B cell (primary cell): Measurements from ENCODE around the gene CNOT8. TPM values are rescaled to one million over a fixed set of nuclear protein-coding genes. Genes with fewer than 3 reads are reported as not detected.

Source experiments
- ATAC-seq: fragments of 200-7000 bp; cut with Tn5 transposase; one replicate; pipeline ENCODE4 v1.10.0; 2021; ENCODE audit warnings: low read depth, mild to moderate bottlenecking, moderate number of reproducible peaks, moderate library complexity
- CTCF ChIA-PET: fragments of 350-600 bp; sonication (Branson Sonifier 250); formaldehyde crosslinking; loops from one replicate; lab custom pipeline; 2021; ENCODE audit warnings: antibody characterized with exemption, inconsistent platforms; lab: Charles Lee
- POLR2A ChIA-PET: fragments of 350-600 bp; sonication (Branson Sonifier 250); formaldehyde crosslinking; loops from one replicate; lab custom pipeline; 2021; ENCODE audit warnings: antibody characterized with exemption; lab: Charles Lee
- DNase-seq: peaks from one replicate; pipeline ENCODE4 v3.0.0; 2013
- H2AFZ ChIP-seq: 2 replicates; pipeline ENCODE4 v1.6.1; 2012; ENCODE audit warnings: mild to moderate bottlenecking, low read depth, low read length; ENCODE audit not compliant: insufficient read depth, poor library complexity, severe bottlenecking
- H3K27ac ChIP-seq, 2 donors: 1 replicate in 1 of 2; 2 replicates in 1 of 2; pipeline ENCODE4 v1.5.1; 2012 to 2013; ENCODE audit warnings: low read length in 2 of 2, mild to moderate bottlenecking in 2 of 2, moderate library complexity in 1 of 2
- H3K27me3 ChIP-seq, 4 experiments: fragments of 200-600 bp in 1 of 4; sonication (generic) in 1 of 4; replicated peaks in 1 of 4; 1 replicate in 2 of 4; 2 replicates in 2 of 4; pipeline versions ENCODE4 v1.6.1 to v1.7.0; 2013 to 2016; ENCODE audit warnings: low read length in 3 of 4, mild to moderate bottlenecking in 2 of 4, mixed read lengths in 1 of 4, moderate library complexity in 1 of 4; ENCODE audit not compliant: insufficient read depth in 4 of 4, control insufficient read depth in 3 of 4; ENCODE audit errors: control extremely low read depth in 1 of 4
- H3K36me3 ChIP-seq, 2 experiments: replicated peaks in 1 of 2; 1 replicate in 1 of 2; 2 replicates in 1 of 2; pipeline versions ENCODE4 v1.6.1 to v1.7.1; 2013; ENCODE audit warnings: low read length in 1 of 2; ENCODE audit not compliant: insufficient read depth in 2 of 2, control insufficient read depth in 1 of 2; ENCODE audit errors: control extremely low read depth in 1 of 2, extremely low read depth in 1 of 2
- H3K4me1 ChIP-seq, 2 donors: fragments of 200-600 bp in 1 of 2; sonication (generic) in 1 of 2; 1 replicate in 1 of 2; 2 replicates in 1 of 2; pipeline versions ENCODE4 v1.5.1 to v1.6.1; 2013 to 2017; ENCODE audit warnings: low read length in 2 of 2; ENCODE audit not compliant: control insufficient read depth in 2 of 2, insufficient read depth in 2 of 2
- H3K4me2 ChIP-seq: replicated peaks from 2 replicates; pipeline ENCODE3; 2012; ENCODE audit warnings: mild to moderate bottlenecking, low read depth, low read length; ENCODE audit not compliant: poor library complexity, severe bottlenecking
- H3K4me3 ChIP-seq, 5 experiments: fragments of 200-600 bp in 1 of 5; sonication (generic) in 1 of 5; 1 replicate in 3 of 5; 2 replicates in 2 of 5; pipeline versions ENCODE4 v1.5.1 to v1.7.0; 2011 to 2016; ENCODE audit warnings: low read length in 4 of 5, mild to moderate bottlenecking in 4 of 5, low read depth in 2 of 5, control low read depth in 1 of 5, moderate library complexity in 1 of 5; ENCODE audit not compliant: insufficient read depth in 1 of 5; ENCODE audit errors: control extremely low read depth in 1 of 5, extremely low read depth in 1 of 5
- H3K79me2 ChIP-seq: fragments of 200-600 bp; sonication (generic); one replicate; pipeline ENCODE4 v1.6.0; 2016; ENCODE audit warnings: low read length; ENCODE audit not compliant: control insufficient read depth, insufficient read depth
- H3K9ac ChIP-seq: fragments of 200-600 bp; sonication (generic); 2 replicates; pipeline ENCODE4 v1.6.1; 2017; ENCODE audit warnings: mild to moderate bottlenecking, low read length, moderate library complexity
- H3K9me3 ChIP-seq, 3 donors: one replicate each; pipeline versions ENCODE4 v1.6.1 to v1.7.1; 2013; ENCODE audit warnings: low read length in 2 of 3; ENCODE audit not compliant: control insufficient read depth in 2 of 3, insufficient read depth in 1 of 3; ENCODE audit errors: control extremely low read depth in 1 of 3
- H4K20me1 ChIP-seq: 2 replicates; pipeline ENCODE4 v1.6.0; 2012; ENCODE audit warnings: mild to moderate bottlenecking, low read length; ENCODE audit not compliant: insufficient read depth, control insufficient read depth, poor library complexity, severe bottlenecking
- H3K27ac Mint-ChIP-seq: one replicate; pipeline ENCODE4 v1.8.0; 2021; ENCODE audit warnings: mixed read lengths
- H3K27me3 Mint-ChIP-seq: one replicate; pipeline ENCODE4 v1.8.0; 2021; ENCODE audit warnings: mixed read lengths
- H3K4me1 Mint-ChIP-seq: one replicate; pipeline ENCODE4 v1.8.0; 2021; ENCODE audit warnings: mixed read lengths
- H3K4me3 Mint-ChIP-seq: one replicate; pipeline ENCODE4 v1.8.0; 2021; ENCODE audit warnings: mixed read lengths
- H3K9me3 Mint-ChIP-seq: one replicate; pipeline ENCODE4 v1.8.0; 2022; ENCODE audit warnings: mixed read lengths; ENCODE audit not compliant: insufficient read depth
- EZH2 ChIP-seq: IDR thresholded peaks from 2 replicates; pipeline ENCODE4 v1.6.1; 2012; ENCODE audit warnings: borderline replicate concordance, low read depth, mild to moderate bottlenecking, moderate library complexity, low read length; ENCODE audit not compliant: insufficient read depth, poor library complexity, severe bottlenecking
- WGBS: methylation state at CpG from one replicate; pipeline ENCODE4 v1.1.5; 2013; ENCODE audit warnings: missing lambda C conversion rate; ENCODE audit not compliant: insufficient coverage; 5-methylcytosine and 5-hydroxymethylcytosine counted together
- intact Hi-C: fragments of 100-400 bp; cut with micrococcal nuclease; formaldehyde crosslinking; loops from one replicate; pipeline ENCODE4 v1.10.0; 2022
- polyA minus RNA-seq: library from RNA; depleted of rRNA, polyadenylated mRNA; stranded (reverse); fragments of >200 nt; gene quantifications from 2 replicates; pipeline ENCODE4 v1.2.3, GENCODE V29; 2012
- polyA plus RNA-seq: library from polyadenylated mRNA; depleted of rRNA; stranded (reverse); fragments of >200 nt; gene quantifications from 2 replicates; pipeline ENCODE4 v1.2.3, GENCODE V29; 2012
- total RNA-seq, 2 donors: library from RNA; stranded (reverse); fragments of 120-200 nt in 1 of 2; gene quantifications; 1 replicate in 1 of 2; 2 replicates in 1 of 2; pipeline versions ENCODE4 v1.2.3 to v1.2.4, GENCODE V29; 2013 to 2022
- TF ChIP-seq, protein P1 (sequence below): fragments of 200-600 bp; IDR thresholded peaks from one replicate; pipeline ENCODE4 v1.8.0; 2022; ENCODE audit warnings: antibody characterized with exemption, mild to moderate bottlenecking

The CNOT8 gene
- 76.1 and 78.6 TPM in 2 replicates for total RNA-seq
- total RNA-seq (2013), result 110 TPM
- polyA plus RNA-seq, result 58.5 and 107 TPM in 2 replicates
- polyA minus RNA-seq, result 60.9 and 66.8 TPM in 2 replicates

DNA sequence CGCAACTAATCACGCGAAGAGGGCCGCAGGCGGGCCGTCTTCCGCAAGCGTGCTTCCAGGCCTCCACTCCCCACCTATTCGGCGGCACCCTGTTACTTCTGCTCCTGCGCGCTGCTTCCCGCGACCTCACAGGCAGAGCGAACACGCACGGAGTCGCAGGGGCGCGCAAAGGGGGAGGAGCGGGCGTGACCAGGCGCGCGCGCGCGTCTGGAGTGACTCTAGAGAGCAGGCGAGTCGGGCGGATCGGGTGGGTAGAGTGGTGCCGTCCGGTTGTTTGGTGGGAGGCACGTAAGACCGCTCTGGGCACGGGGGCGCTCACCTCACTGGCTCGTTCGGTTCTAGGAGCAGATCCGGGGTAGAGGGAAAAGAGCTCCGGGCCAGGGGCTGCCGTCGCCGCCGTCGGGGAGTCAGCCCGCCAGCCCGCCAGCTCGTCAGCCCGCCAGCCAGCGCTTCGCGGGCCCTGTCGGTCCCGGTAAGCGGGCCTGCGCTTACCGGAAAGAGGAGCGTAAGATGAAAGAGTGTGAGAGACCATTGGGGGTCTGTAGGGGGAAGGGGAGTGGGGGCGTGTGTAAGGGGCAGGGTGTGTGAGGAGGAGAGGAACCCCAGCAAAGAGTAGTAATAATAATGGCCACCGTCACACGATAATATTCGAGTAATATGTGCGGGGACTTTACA is at the start of gene CNOT8:
CNOT8 (plus strand) TSS at position 331 of the 675 bp plus-strand sequence. CDS start 4,652 bp downstream, outside the sequence.
- TF ChIP-seq, protein P1, sequence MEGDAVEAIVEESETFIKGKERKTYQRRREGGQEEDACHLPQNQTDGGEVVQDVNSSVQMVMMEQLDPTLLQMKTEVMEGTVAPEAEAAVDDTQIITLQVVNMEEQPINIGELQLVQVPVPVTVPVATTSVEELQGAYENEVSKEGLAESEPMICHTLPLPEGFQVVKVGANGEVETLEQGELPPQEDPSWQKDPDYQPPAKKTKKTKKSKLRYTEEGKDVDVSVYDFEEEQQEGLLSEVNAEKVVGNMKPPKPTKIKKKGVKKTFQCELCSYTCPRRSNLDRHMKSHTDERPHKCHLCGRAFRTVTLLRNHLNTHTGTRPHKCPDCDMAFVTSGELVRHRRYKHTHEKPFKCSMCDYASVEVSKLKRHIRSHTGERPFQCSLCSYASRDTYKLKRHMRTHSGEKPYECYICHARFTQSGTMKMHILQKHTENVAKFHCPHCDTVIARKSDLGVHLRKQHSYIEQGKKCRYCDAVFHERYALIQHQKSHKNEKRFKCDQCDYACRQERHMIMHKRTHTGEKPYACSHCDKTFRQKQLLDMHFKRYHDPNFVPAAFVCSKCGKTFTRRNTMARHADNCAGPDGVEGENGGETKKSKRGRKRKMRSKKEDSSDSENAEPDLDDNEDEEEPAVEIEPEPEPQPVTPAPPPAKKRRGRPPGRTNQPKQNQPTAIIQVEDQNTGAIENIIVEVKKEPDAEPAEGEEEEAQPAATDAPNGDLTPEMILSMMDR, result no peak
- TF ChIP-seq EZH2, result no peak
- CTCF ChIA-PET, result no interaction called here

GRCh38 chr5:154811239-154811638 is 47.2 kb upstream of the CNOT8 start:
- Histone ChIP-seq H3K4me2 (no peak overlapping the region), H4K20me1 (peaks cover 19% of the 10 kb centered on the region), H3K27ac (peak overlapping the region in 1 of 2 donors; percentile 7), H3K27me3 (no peaks in the 10 kb centered on the region), H3K9me3 (no peaks in the 10 kb centered on the region), H3K9ac (no peak overlapping the region), H3K36me3 (peaks cover 22 to 72% of the 10 kb centered on the region in 2 experiments), H2AFZ (no peak overlapping the region), H3K4me3 (no peak overlapping the region), H3K4me1 (peaks cover 21 to 25% of the 10 kb centered on the region in 2 donors), H3K79me2 (no peaks in the 10 kb centered on the region)
- Mint-ChIP-seq H3K4me1 (peaks cover 20% of the 10 kb centered on the region), H3K9me3 (no peaks in the 10 kb centered on the region), H3K27me3 (no peaks in the 10 kb centered on the region), H3K4me3 (no peak overlapping the region), H3K27ac (peak overlapping the region; percentile 12)
- no peak for DNase-seq
- ATAC-seq, result no peak
- intact Hi-C loops, result no loop called here
- TF ChIP-seq, protein P1, result no peak
- TF ChIP-seq EZH2, result no peak
- 100% methylated on average over 5 of the region's 7 CpGs for WGBS
- POLR2A ChIA-PET, result interaction anchor here (0.7 kb wide), 1 partner anchor 128 kb away, joined by 3 read pairs; no protein-coding TSS in a partner anchor
- CTCF ChIA-PET, result interaction anchor here (0.8 to 7.7 kb wide), 4 partner anchors 40 to 162 kb away, joined by 3 to 84 read pairs (median 4); no protein-coding TSS in a partner anchor

More for the DNA sequence above, at the start of gene CNOT8:
- peak within 1 kb of the TSS; percentile 79 to 100 (median 85) for H3K4me3 ChIP-seq
- H3K4me3 Mint-ChIP-seq, result peak within 1 kb of the TSS; percentile 95
- H3K9ac ChIP-seq, result peak within 1 kb of the TSS; percentile 93
- POLR2A ChIA-PET, result interaction anchor here (0.7 to 1.0 kb wide), 3 partner anchors 79 to 820 kb away, joined by 3 read pairs; partner anchors contain the start of genes FAM114A2, GEMIN5 and MFAP3
- H4K20me1 ChIP-seq, result peaks cover 23% of the 10 kb centered on the region
- peaks cover 46% of the 10 kb centered on the region for H3K4me1 Mint-ChIP-seq
- H2AFZ ChIP-seq, result peak within 1 kb of the TSS; percentile 89
- H3K4me1 ChIP-seq, result peaks cover 41 to 44% of the 10 kb centered on the region in 2 donors
- H3K79me2 ChIP-seq, result peaks cover 53% of the 10 kb centered on the region
- no peaks in the 10 kb centered on the region for H3K9me3 Mint-ChIP-seq
- intact Hi-C loops, result loop anchor here (1.0 to 2.0 kb wide), 4 partner anchors 80 to 413 kb away; partner anchors contain the start of genes GEMIN5 and SAP30L
- H3K9me3 ChIP-seq, result no peaks in the 10 kb centered on the region
- H3K27me3 ChIP-seq, result no peaks in the 10 kb centered on the region
- H3K27me3 Mint-ChIP-seq, result no peaks in the 10 kb centered on the region
- H3K36me3 ChIP-seq, result peaks cover 0 to 4% of the 10 kb centered on the region in 2 experiments
- under 1% methylated on average over 60 of the region's 65 CpGs for WGBS
- peak within 1 kb of the TSS; percentile 98 for H3K27ac Mint-ChIP-seq
- ATAC-seq, result peak; percentile 76
- peak within 1 kb of the TSS; percentile 85 for H3K4me2 ChIP-seq
- peak within 1 kb of the TSS; percentile 98 to 99 for H3K27ac ChIP-seq
- peak; percentile 99 for DNase-seq
